Right lobe of liver (tissue), 4 donors: ENCODE measurements around the gene ABL2.

ENCODE experiments used
- POLR2A ChIP-seq: fragments of 450-650 bp; IDR thresholded peaks from one replicate; pipeline ENCODE4 v1.6.1; 2017; ENCODE audit warnings: antibody characterized with exemption, mild to moderate bottlenecking
- TF ChIP-seq, protein P1 (sequence below), 4 donors: fragments of 200-600 bp in 3 of 4; fragments of 450-650 bp in 1 of 4; IDR thresholded peaks; one replicate each; pipeline versions ENCODE4 v1.5.1 to v1.8.0; 2016 to 2022; ENCODE audit warnings: antibody characterized with exemption in 4 of 4, mild to moderate bottlenecking in 2 of 4
- donor health status: DM: no; HTN: no; CAD: no.
- donor health status: DM: no; HTN: no; CAD: no.
- donor health status: DM: no; HTN: yes; CAD: no.

GRCh38 chr1:179202161-179202560, 27.3 kb downstream of the ABL2 start:
- no peak for TF ChIP-seq POLR2A
- TF ChIP-seq, protein P1, sequence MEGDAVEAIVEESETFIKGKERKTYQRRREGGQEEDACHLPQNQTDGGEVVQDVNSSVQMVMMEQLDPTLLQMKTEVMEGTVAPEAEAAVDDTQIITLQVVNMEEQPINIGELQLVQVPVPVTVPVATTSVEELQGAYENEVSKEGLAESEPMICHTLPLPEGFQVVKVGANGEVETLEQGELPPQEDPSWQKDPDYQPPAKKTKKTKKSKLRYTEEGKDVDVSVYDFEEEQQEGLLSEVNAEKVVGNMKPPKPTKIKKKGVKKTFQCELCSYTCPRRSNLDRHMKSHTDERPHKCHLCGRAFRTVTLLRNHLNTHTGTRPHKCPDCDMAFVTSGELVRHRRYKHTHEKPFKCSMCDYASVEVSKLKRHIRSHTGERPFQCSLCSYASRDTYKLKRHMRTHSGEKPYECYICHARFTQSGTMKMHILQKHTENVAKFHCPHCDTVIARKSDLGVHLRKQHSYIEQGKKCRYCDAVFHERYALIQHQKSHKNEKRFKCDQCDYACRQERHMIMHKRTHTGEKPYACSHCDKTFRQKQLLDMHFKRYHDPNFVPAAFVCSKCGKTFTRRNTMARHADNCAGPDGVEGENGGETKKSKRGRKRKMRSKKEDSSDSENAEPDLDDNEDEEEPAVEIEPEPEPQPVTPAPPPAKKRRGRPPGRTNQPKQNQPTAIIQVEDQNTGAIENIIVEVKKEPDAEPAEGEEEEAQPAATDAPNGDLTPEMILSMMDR (IDR thresholded peaks at IDR 0.05): no peak
